GM23338 (cell line): ENCODE data around the gene GLYATL3.

Experiments
- EZH2 ChIP-seq: fragments of 200-600 bp; sonication (generic); IDR thresholded peaks from one replicate; pipeline ENCODE4 v1.8.0; 2017; ENCODE audit warnings: antibody characterized with exemption, mild to moderate bottlenecking, low read depth; ENCODE audit not compliant: unreplicated experiment
- EZH2phosphoT487 ChIP-seq: fragments of 200-600 bp; sonication (generic); IDR thresholded peaks from one replicate; pipeline ENCODE4 v1.8.1; 2018; ENCODE audit warnings: antibody characterized with exemption; ENCODE audit not compliant: unreplicated experiment
- NANOG ChIP-seq: IDR thresholded peaks from 2 replicates; pipeline ENCODE4 v1.6.1; 2016; ENCODE audit warnings: antibody characterized with exemption, borderline replicate concordance
- POLR2AphosphoS5 ChIP-seq: IDR thresholded peaks from 2 replicates; pipeline ENCODE4 v1.6.1; 2016; ENCODE audit warnings: antibody characterized with exemption, low read depth
- TF ChIP-seq, protein P1 (sequence below), 2 experiments: fragments of 200-600 bp in 1 of 2; sonication (generic) in 1 of 2; conservative IDR thresholded peaks; 2 replicates each; pipeline versions ENCODE4 v1.5.1 to v1.6.1; 2016 to 2017; ENCODE audit warnings: antibody characterized with exemption in 2 of 2, low read depth in 2 of 2, mild to moderate bottlenecking in 2 of 2, moderate library complexity in 1 of 2
- TF ChIP-seq, protein P2 (sequence below): IDR thresholded peaks from one replicate; pipeline ENCODE4 v1.6.1; 2018; ENCODE audit warnings: antibody characterized with exemption; ENCODE audit not compliant: unreplicated experiment

DNA sequence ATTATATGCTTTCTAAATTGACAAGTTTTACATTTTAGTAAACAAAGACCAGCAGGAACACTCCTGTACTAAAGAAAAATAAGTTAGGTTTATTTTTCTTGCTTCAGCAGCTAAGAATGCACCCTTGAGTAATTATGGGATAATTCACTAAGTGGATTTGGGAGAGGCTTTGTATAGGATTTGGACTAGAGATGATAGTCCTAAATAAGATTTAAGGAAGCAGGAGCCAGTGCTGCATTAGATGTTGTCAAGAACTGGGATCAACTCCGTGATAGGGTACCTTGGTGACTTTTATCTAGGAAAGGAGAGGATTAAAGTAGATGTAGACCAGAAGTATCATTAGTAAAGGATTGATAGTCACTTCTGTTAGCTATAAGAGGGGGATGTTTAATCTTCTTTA lies 46.6 kb downstream of the GLYATL3 start:
- TF ChIP-seq EZH2phosphoT487: no peak
- TF ChIP-seq, protein P1, sequence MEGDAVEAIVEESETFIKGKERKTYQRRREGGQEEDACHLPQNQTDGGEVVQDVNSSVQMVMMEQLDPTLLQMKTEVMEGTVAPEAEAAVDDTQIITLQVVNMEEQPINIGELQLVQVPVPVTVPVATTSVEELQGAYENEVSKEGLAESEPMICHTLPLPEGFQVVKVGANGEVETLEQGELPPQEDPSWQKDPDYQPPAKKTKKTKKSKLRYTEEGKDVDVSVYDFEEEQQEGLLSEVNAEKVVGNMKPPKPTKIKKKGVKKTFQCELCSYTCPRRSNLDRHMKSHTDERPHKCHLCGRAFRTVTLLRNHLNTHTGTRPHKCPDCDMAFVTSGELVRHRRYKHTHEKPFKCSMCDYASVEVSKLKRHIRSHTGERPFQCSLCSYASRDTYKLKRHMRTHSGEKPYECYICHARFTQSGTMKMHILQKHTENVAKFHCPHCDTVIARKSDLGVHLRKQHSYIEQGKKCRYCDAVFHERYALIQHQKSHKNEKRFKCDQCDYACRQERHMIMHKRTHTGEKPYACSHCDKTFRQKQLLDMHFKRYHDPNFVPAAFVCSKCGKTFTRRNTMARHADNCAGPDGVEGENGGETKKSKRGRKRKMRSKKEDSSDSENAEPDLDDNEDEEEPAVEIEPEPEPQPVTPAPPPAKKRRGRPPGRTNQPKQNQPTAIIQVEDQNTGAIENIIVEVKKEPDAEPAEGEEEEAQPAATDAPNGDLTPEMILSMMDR (conservative IDR thresholded peaks at IDR 0.05; ENCODE audit: low read depth in 2 of 2): no peak
- TF ChIP-seq POLR2AphosphoS5: no peak
- TF ChIP-seq EZH2: no peak
- TF ChIP-seq NANOG: no peak
- TF ChIP-seq, protein P2, sequence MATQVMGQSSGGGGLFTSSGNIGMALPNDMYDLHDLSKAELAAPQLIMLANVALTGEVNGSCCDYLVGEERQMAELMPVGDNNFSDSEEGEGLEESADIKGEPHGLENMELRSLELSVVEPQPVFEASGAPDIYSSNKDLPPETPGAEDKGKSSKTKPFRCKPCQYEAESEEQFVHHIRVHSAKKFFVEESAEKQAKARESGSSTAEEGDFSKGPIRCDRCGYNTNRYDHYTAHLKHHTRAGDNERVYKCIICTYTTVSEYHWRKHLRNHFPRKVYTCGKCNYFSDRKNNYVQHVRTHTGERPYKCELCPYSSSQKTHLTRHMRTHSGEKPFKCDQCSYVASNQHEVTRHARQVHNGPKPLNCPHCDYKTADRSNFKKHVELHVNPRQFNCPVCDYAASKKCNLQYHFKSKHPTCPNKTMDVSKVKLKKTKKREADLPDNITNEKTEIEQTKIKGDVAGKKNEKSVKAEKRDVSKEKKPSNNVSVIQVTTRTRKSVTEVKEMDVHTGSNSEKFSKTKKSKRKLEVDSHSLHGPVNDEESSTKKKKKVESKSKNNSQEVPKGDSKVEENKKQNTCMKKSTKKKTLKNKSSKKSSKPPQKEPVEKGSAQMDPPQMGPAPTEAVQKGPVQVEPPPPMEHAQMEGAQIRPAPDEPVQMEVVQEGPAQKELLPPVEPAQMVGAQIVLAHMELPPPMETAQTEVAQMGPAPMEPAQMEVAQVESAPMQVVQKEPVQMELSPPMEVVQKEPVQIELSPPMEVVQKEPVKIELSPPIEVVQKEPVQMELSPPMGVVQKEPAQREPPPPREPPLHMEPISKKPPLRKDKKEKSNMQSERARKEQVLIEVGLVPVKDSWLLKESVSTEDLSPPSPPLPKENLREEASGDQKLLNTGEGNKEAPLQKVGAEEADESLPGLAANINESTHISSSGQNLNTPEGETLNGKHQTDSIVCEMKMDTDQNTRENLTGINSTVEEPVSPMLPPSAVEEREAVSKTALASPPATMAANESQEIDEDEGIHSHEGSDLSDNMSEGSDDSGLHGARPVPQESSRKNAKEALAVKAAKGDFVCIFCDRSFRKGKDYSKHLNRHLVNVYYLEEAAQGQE: no peak
